Measurements from ENCODE around the gene UACA. TPM values are rescaled to one million over a fixed set of nuclear protein-coding genes. Genes with fewer than 3 reads are reported as not detected.

UACA gene
- total RNA-seq, 1 donor from 2014 or later = 100 TPM

DNA sequence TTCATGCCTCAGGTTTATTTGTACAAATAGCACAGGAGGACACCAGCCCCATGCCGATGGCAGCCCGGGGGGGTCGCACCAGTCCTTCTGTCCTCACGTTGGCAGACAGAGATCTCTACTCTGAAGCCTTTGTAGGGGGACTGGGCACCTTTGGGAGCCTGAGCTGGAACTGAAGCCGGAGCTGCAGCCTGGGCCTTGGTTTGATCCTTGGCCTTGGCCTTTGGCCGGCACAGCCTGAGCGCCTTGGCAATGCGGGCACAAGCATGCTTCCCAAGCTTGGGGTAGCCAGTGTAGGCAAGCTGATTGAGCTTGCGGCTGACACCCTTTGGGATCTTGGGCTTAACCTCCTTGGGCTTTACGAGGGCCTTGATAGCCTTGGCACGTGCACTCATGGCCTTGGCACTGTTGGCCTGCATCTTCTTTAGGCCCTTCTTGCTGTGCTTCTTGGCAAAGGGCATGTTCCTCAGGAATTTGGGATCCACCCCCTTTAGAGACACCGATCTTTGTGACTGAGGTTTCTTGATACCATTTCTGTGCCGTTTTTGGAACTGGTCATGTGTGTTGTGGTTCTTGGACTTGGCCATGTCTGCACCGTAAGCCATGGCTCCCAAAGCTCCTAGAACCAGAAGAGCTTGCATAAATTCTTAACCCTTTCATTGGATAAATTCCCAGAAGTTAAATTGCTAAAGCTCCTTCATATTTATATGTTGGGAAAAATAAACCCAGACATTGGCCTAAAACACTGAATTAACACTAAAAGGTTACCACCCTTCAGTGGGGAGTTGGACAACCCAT lies 33.4 kb upstream of the UACA start:
- H3K9me3 ChIP-seq (ENCODE audit: control insufficient read depth in 3 of 3, low read length in 3 of 3) = no peaks in the 10 kb centered on the region
- no peak overlapping the region for H3K27ac ChIP-seq (ENCODE audit: low read depth, low read length)
- peaks cover 10 to 20% (median 13%) of the 10 kb centered on the region in 3 donors for H3K4me1 ChIP-seq (ENCODE audit: control insufficient read depth in 3 of 3, insufficient read depth in 3 of 3, low read length in 3 of 3)

DNA sequence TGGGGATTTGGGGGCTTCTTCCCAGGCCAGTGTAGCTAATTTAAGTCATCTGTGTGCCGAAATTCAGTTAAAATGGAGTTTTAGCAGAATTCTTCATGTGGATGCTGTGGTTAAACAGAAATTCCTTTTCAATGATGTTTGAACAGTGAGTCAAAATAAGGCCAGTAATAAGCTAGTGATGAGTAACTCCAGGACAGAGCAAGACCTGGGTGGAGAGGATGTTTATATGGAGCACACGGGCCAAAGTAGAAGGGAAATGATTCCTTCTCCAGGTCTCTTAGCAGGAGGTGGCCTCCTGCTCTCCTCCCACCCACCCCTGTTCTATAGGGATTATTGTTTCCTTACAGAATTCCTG lies 31.9 kb upstream of the UACA start:
- Histone ChIP-seq H3K4me3 (ENCODE audit: low read length in 3 of 3) (no peak overlapping the region), H3K27ac (ENCODE audit: low read depth, low read length) (peak overlapping the region; percentile 78), H3K9ac (ENCODE audit: low read depth in 1 of 3, low read length in 3 of 3) (no peak overlapping the region), H3K4me1 (ENCODE audit: control insufficient read depth in 3 of 3, insufficient read depth in 3 of 3, low read length in 3 of 3) (peaks cover 10 to 18% (median 11%) of the 10 kb centered on the region in 3 donors), H3K27me3 (ENCODE audit: control insufficient read depth in 3 of 3, insufficient read depth in 3 of 3, low read length in 3 of 3) (no peaks in the 10 kb centered on the region), H3K9me3 (ENCODE audit: control insufficient read depth in 3 of 3, low read length in 3 of 3) (no peaks in the 10 kb centered on the region), H3K36me3 (ENCODE audit: control insufficient read depth in 3 of 3, insufficient read depth in 3 of 3, low read length in 3 of 3) (no peaks in the 10 kb centered on the region)

More for the DNA sequence above, 33.4 kb upstream of the UACA start:
- Histone ChIP-seq H3K36me3 (ENCODE audit: control insufficient read depth in 3 of 3, insufficient read depth in 3 of 3, low read length in 3 of 3) (no peaks in the 10 kb centered on the region), H3K4me3 (ENCODE audit: low read length in 3 of 3) (no peak overlapping the region), H3K27me3 (ENCODE audit: control insufficient read depth in 3 of 3, insufficient read depth in 3 of 3, low read length in 3 of 3) (no peaks in the 10 kb centered on the region), H3K9ac (ENCODE audit: low read depth in 1 of 3, low read length in 3 of 3) (no peak overlapping the region)

DNA sequence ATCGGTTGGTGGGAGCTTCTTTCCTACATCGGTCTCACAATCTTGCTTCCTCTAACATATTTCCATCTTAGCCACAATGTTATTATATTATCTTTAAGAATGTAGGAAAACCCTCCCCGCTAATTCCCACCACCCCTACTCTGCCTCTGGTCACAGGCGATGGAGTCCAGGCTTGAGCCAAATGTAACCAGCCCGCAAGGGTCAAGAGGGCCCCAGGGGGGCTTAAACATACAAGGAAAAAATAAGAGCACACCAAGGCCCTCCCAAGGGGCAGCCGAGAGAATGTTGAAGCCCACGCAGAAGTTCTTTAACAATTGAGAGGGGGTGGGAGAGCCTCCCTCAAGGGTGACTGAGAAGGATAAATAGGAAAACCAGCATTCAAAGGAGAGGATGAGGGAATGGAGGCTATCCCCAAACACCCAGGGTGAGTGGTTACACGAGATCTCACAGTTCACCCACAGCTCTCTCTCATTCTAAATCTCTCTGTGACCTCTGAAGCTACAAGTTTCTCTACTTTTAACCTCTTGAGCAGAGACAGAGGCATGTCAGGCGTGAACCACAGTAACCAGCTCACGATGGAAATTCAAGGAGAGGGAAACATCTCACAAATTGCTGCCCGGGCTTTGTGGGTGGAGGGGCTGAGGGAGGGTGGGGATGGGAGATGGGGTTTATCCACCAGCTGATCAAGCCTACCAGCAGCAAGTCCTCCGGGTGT lies 31.4 kb upstream of the UACA start:
- peak overlapping the region; percentile 78 for H3K27ac ChIP-seq (ENCODE audit: low read depth, low read length)
- no peaks in the 10 kb centered on the region for H3K27me3 ChIP-seq (ENCODE audit: control insufficient read depth in 3 of 3, insufficient read depth in 3 of 3, low read length in 3 of 3)
- peaks cover 10 to 13% (median 11%) of the 10 kb centered on the region in 3 donors for H3K4me1 ChIP-seq (ENCODE audit: control insufficient read depth in 3 of 3, insufficient read depth in 3 of 3, low read length in 3 of 3)
- no peaks in the 10 kb centered on the region for H3K9me3 ChIP-seq (ENCODE audit: control insufficient read depth in 3 of 3, low read length in 3 of 3)
- H3K4me3 ChIP-seq (ENCODE audit: low read length in 3 of 3) = no peak overlapping the region
- no peaks in the 10 kb centered on the region for H3K36me3 ChIP-seq (ENCODE audit: control insufficient read depth in 3 of 3, insufficient read depth in 3 of 3, low read length in 3 of 3)
- H3K9ac ChIP-seq (ENCODE audit: low read depth in 1 of 3, low read length in 3 of 3) = peak overlapping the region in 2 of 3 donors; percentile 10 to 27

DNA sequence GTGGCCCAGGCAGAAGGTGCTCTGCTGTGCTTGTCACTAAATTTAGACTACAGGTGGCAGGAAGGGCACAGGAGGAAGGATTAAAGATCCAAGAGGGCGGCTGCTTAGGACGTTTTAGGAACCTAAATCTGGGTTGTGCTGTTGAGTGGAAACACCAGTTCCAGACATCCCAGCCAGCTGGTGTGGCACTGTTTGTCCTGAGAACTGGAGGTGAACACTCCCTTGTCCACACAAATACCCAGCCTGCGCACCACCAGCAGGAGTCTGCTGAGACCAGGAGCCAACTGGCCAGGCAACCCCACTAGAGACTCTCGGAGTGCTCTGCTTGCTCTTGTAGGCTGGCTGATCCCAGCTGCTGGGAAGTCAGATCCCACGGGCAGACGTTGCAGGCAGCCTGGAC lies 30.3 kb upstream of the UACA start:
- H3K27ac ChIP-seq (ENCODE audit: low read depth, low read length) = no peak overlapping the region
- H3K36me3 ChIP-seq (ENCODE audit: control insufficient read depth in 3 of 3, insufficient read depth in 3 of 3, low read length in 3 of 3) = no peaks in the 10 kb centered on the region
- peak overlapping the region in 1 of 3 donors; percentile 29 for H3K4me3 ChIP-seq (ENCODE audit: low read length in 3 of 3)
- H3K27me3 ChIP-seq (ENCODE audit: control insufficient read depth in 3 of 3, insufficient read depth in 3 of 3, low read length in 3 of 3) = no peaks in the 10 kb centered on the region
- H3K9ac ChIP-seq (ENCODE audit: low read depth in 1 of 3, low read length in 3 of 3) = peak overlapping the region in 1 of 3 donors; percentile 40
- peaks cover 10 to 11% (median 11%) of the 10 kb centered on the region in 3 donors for H3K4me1 ChIP-seq (ENCODE audit: control insufficient read depth in 3 of 3, insufficient read depth in 3 of 3, low read length in 3 of 3)
- H3K9me3 ChIP-seq (ENCODE audit: control insufficient read depth in 3 of 3, low read length in 3 of 3) = no peaks in the 10 kb centered on the region

DNA sequence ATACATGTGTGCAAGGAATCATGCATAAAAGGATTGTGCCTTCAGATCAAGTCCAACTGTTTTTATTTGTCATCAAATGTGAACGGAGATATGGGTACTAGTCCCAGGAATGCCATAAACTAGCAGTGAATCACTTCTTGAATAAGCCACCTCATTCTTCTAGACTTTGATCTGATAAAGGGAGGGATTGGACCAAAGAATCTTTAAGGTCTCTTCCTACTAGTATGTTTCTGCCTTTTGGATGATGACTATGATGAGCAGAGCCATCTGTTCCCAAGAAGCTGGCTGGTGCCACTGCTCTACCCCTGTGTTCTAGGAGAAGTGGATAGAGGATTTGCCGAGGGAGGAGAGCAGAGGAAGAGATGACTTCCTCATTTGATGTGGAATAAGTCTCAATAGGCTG lies 28.8 kb upstream of the UACA start:
- Histone ChIP-seq H3K27ac (ENCODE audit: low read depth, low read length) (no peak overlapping the region), H3K4me3 (ENCODE audit: low read length in 3 of 3) (no peak overlapping the region), H3K36me3 (ENCODE audit: control insufficient read depth in 3 of 3, insufficient read depth in 3 of 3, low read length in 3 of 3) (no peaks in the 10 kb centered on the region), H3K9me3 (ENCODE audit: control insufficient read depth in 3 of 3, low read length in 3 of 3) (no peaks in the 10 kb centered on the region), H3K27me3 (ENCODE audit: control insufficient read depth in 3 of 3, insufficient read depth in 3 of 3, low read length in 3 of 3) (no peaks in the 10 kb centered on the region), H3K4me1 (ENCODE audit: control insufficient read depth in 3 of 3, insufficient read depth in 3 of 3, low read length in 3 of 3) (peaks cover 10 to 11% (median 11%) of the 10 kb centered on the region in 3 donors), H3K9ac (ENCODE audit: low read depth in 1 of 3, low read length in 3 of 3) (no peak overlapping the region)

DNA sequence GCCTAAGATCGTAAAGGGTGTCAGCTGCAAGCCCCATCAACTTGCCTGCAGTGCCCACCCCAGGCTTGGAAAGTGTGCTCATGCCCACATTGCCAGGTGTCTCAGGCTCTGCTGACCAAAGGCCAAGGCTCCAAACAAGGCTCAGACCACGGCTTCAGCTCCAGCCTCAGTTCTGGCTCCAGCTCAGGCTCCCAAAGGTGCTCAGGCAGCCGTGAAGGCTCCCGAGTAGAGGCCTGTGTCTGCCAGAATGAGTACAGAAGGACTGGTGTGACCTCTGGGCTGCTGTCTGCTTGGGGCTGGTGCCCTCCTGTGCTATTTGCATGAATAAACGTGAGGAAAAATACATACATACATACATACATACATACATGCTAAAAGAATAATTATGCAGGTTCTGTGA lies 27.9 kb upstream of the UACA start:
- Histone ChIP-seq H3K9me3 (ENCODE audit: control insufficient read depth in 3 of 3, low read length in 3 of 3) (no peaks in the 10 kb centered on the region), H3K4me3 (ENCODE audit: low read length in 3 of 3) (no peak overlapping the region), H3K27me3 (ENCODE audit: control insufficient read depth in 3 of 3, insufficient read depth in 3 of 3, low read length in 3 of 3) (no peaks in the 10 kb centered on the region), H3K27ac (ENCODE audit: low read depth, low read length) (no peak overlapping the region), H3K4me1 (ENCODE audit: control insufficient read depth in 3 of 3, insufficient read depth in 3 of 3, low read length in 3 of 3) (peaks cover 10 to 11% (median 11%) of the 10 kb centered on the region in 3 donors), H3K9ac (ENCODE audit: low read depth in 1 of 3, low read length in 3 of 3) (no peak overlapping the region), H3K36me3 (ENCODE audit: control insufficient read depth in 3 of 3, insufficient read depth in 3 of 3, low read length in 3 of 3) (no peaks in the 10 kb centered on the region)

DNA sequence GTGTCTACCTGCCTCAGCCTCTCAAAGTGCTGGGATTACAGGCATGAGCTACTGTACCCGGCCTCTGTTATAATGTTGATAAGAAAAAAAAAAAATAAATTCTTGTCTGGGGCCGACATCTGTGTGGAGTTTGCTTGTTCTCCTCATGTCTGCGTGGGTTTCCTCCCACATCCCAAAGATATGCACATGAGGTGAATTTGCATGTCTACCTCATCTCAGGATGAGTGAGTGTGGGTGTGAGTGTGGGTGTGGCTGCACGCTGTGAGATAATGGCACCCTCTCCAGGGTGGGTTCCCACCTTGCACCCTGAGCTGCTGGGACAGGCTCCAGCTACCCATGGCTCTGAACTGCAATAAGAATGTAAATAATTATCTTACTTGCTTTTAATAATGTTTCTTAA lies 25.9 kb upstream of the UACA start:
- Histone ChIP-seq H3K36me3 (ENCODE audit: control insufficient read depth in 3 of 3, insufficient read depth in 3 of 3, low read length in 3 of 3) (no peaks in the 10 kb centered on the region), H3K4me3 (ENCODE audit: low read length in 3 of 3) (no peak overlapping the region), H3K4me1 (ENCODE audit: control insufficient read depth in 3 of 3, insufficient read depth in 3 of 3, low read length in 3 of 3) (peaks cover 9 to 11% (median 10%) of the 10 kb centered on the region in 3 donors), H3K9ac (ENCODE audit: low read depth in 1 of 3, low read length in 3 of 3) (no peak overlapping the region), H3K27ac (ENCODE audit: low read depth, low read length) (no peak overlapping the region), H3K9me3 (ENCODE audit: control insufficient read depth in 3 of 3, low read length in 3 of 3) (no peaks in the 10 kb centered on the region), H3K27me3 (ENCODE audit: control insufficient read depth in 3 of 3, insufficient read depth in 3 of 3, low read length in 3 of 3) (no peaks in the 10 kb centered on the region)

DNA sequence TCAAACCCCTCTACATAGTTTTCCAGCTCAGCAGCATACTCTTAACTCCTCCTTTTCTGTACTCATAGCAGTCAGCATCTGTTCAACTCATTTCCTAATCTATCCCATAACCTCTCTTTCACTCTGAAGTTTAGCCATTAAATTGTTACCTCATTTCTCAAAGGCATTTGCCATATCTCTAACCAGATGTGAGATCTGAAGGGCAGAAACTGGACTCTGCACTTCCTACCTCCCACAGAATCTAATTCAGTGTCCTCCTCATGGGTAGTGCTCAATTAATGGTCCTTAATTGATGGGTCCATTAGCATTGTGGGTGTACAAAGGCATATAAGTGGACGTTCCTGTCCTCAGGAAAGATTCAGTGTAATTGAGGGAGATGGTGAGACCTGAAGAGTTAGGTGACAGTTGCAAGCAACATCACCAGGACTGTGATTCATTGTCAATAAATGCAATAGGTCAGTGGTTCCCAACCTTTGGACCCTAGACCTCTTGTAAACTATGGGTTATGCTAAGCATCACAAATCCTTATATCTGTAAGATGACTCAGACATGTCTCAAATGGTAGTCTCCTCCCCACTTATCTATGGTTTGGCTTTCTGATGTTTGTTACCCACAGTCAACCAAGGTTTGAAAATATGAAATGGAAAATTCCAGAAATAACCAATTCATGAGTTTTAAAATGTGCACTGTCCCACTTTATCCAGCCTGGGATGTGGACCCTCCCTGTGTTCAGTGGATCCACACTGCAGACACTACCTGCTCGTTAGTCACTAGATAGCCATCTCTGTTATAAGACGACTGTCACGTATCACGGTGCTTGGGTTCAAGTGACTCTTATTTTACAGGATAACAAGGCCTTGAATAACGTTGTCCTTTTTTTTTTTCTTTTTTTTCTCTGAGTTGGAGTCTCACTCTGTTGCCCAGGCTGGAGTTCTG lies 25.0 kb upstream of the UACA start:
- Histone ChIP-seq H3K4me1 (ENCODE audit: control insufficient read depth in 3 of 3, insufficient read depth in 3 of 3, low read length in 3 of 3) (peaks cover under 1 to 3% (median 1%) of the 10 kb centered on the region in 3 donors), H3K27me3 (ENCODE audit: control insufficient read depth in 3 of 3, insufficient read depth in 3 of 3, low read length in 3 of 3) (no peaks in the 10 kb centered on the region), H3K4me3 (ENCODE audit: low read length in 3 of 3) (no peak overlapping the region), H3K9me3 (ENCODE audit: control insufficient read depth in 3 of 3, low read length in 3 of 3) (no peaks in the 10 kb centered on the region), H3K36me3 (ENCODE audit: control insufficient read depth in 3 of 3, insufficient read depth in 3 of 3, low read length in 3 of 3) (no peaks in the 10 kb centered on the region), H3K27ac (ENCODE audit: low read depth, low read length) (no peak overlapping the region), H3K9ac (ENCODE audit: low read depth in 1 of 3, low read length in 3 of 3) (no peak overlapping the region)

DNA sequence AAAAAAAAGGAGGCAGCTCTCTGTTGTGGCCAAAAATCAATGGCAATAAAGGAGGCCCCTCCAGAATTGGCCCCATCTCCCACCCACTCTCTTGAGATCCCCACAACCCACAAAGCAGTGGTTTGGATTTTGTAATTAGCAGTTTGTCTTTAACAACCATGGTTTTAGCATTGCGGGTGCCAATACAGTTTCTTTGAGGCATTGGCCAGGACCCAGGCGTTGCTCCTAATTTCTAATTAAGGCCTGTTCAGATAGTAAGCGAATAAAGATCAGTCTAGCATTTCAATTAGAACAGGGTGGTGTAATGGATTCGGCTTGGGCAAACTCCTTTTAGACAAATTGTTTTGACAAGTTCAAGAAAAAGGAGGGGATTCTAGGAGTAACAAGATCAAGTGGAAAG lies 23.6 kb upstream of the UACA start:
- Histone ChIP-seq H3K4me3 (ENCODE audit: low read length in 3 of 3) (no peak overlapping the region), H3K27ac (ENCODE audit: low read depth, low read length) (no peak overlapping the region), H3K9ac (ENCODE audit: low read depth in 1 of 3, low read length in 3 of 3) (no peak overlapping the region), H3K9me3 (ENCODE audit: control insufficient read depth in 3 of 3, low read length in 3 of 3) (no peaks in the 10 kb centered on the region), H3K27me3 (ENCODE audit: control insufficient read depth in 3 of 3, insufficient read depth in 3 of 3, low read length in 3 of 3) (no peaks in the 10 kb centered on the region), H3K36me3 (ENCODE audit: control insufficient read depth in 3 of 3, insufficient read depth in 3 of 3, low read length in 3 of 3) (no peaks in the 10 kb centered on the region), H3K4me1 (ENCODE audit: control insufficient read depth in 3 of 3, insufficient read depth in 3 of 3, low read length in 3 of 3) (peaks cover 0 to 3% (median 0%) of the 10 kb centered on the region in 3 donors)
